Stimulated activated CD4-positive, alpha-beta T cell treated with anti-CD3 and anti-CD28 coated beads, Interleukin-4, amount 100 ng/mL, for 48 hours (primary cell): ENCODE data around the gene BPIFA1.

ENCODE experiments used
- DNase-seq, 2 donors: peaks; one replicate each; pipeline ENCODE4 v3.0.0-alpha.2; 2020; ENCODE audit warnings: low read depth in 2 of 2

BPIFA1 gene

GRCh38 chr20:33239979-33240736 lies 4.4 kb downstream of the BPIFA1 start:
- no peak for DNase-seq

- no peak for DNase-seq
Observed at GRCh38 chr20:33240923-33241322, 5.1 kb downstream of the BPIFA1 start.

GRCh38 chr20:33242319-33243100 lies 6.7 kb downstream of the BPIFA1 start:
- no peak for DNase-seq

- DNase-seq = no peak
Observed at GRCh38 chr20:33246077-33246476, 10.3 kb downstream of the BPIFA1 start.

- no peak for DNase-seq
Observed at GRCh38 chr20:33249456-33249855, 13.7 kb downstream of the BPIFA1 start.

GRCh38 chr20:33250666-33251065 lies 14.9 kb downstream of the BPIFA1 start:
- DNase-seq = no peak

- DNase-seq = no peak
Observed at GRCh38 chr20:33251496-33251895, 15.7 kb downstream of the BPIFA1 start.

- no peak for DNase-seq
Observed at GRCh38 chr20:33252460-33252859, 16.7 kb downstream of the BPIFA1 start.

GRCh38 chr20:33255005-33255404 lies 19.2 kb downstream of the BPIFA1 start:
- no peak for DNase-seq

- no peak for DNase-seq
Observed at GRCh38 chr20:33257237-33257636, 21.4 kb downstream of the BPIFA1 start.

- DNase-seq = no peak
Observed at GRCh38 chr20:33259371-33259770, 23.6 kb downstream of the BPIFA1 start.

GRCh38 chr20:33261465-33261864 lies 25.7 kb downstream of the BPIFA1 start:
- DNase-seq = no peak

GRCh38 chr20:33262658-33263065 lies 26.9 kb downstream of the BPIFA1 start:
- peak in 1 of 2 donors; percentile 5 for DNase-seq

GRCh38 chr20:33263784-33264183 lies 28.0 kb downstream of the BPIFA1 start:
- no peak for DNase-seq

- no peak for DNase-seq
Observed at GRCh38 chr20:33267701-33268100, 31.9 kb downstream of the BPIFA1 start.

GRCh38 chr20:33272155-33272873 lies 36.5 kb downstream of the BPIFA1 start:
- DNase-seq = no peak

GRCh38 chr20:33273117-33273851 lies 37.5 kb downstream of the BPIFA1 start:
- peak; percentile 2 to 4 for DNase-seq

- DNase-seq = no peak
Observed at GRCh38 chr20:33275215-33275614, 39.4 kb downstream of the BPIFA1 start.

GRCh38 chr20:33275871-33276270 lies 40.1 kb downstream of the BPIFA1 start:
- no peak for DNase-seq

- DNase-seq = no peak
Observed at GRCh38 chr20:33276303-33277113, 40.7 kb downstream of the BPIFA1 start.
